D721Med (cell line): ENCODE measurements around the gene ZDHHC12.

Experiments used
- DNase-seq: peaks from one replicate; pipeline ENCODE4 v3.0.0; 2011; ENCODE audit warnings: low spot score; ENCODE audit not compliant: insufficient read length
- FAIRE-seq: peaks from 2 replicates; lab custom pipeline; 2011; peaks lifted over from hg19 to GRCh38; lab: Jason Lieb, UNC
- TF ChIP-seq, protein P1 (sequence below): IDR thresholded peaks from 2 replicates; pipeline ENCODE4 v1.5.1; 2012; ENCODE audit warnings: mild to moderate bottlenecking, control low read depth; ENCODE audit not compliant: insufficient read depth; ENCODE audit errors: missing control alignments

The ZDHHC12 gene

DNA sequence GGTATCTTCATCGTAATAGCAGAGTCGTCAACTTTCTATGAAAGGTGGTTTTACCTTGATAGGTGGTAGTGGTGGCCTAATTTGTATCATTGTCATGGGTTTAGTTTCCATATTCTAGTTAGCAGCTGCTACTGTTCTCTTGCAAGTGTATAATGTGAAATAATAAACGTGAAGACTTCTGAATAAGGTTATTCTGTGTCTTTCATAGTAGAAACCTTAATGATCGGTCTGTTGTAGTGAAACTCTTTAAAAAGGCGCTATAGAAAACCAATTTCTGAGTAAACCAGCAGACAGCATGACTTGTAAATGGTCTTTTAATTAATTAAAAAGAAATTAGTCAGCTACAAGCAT lies 33.3 kb downstream of the ZDHHC12 start:
- no peak for DNase-seq
- TF ChIP-seq, protein P1, sequence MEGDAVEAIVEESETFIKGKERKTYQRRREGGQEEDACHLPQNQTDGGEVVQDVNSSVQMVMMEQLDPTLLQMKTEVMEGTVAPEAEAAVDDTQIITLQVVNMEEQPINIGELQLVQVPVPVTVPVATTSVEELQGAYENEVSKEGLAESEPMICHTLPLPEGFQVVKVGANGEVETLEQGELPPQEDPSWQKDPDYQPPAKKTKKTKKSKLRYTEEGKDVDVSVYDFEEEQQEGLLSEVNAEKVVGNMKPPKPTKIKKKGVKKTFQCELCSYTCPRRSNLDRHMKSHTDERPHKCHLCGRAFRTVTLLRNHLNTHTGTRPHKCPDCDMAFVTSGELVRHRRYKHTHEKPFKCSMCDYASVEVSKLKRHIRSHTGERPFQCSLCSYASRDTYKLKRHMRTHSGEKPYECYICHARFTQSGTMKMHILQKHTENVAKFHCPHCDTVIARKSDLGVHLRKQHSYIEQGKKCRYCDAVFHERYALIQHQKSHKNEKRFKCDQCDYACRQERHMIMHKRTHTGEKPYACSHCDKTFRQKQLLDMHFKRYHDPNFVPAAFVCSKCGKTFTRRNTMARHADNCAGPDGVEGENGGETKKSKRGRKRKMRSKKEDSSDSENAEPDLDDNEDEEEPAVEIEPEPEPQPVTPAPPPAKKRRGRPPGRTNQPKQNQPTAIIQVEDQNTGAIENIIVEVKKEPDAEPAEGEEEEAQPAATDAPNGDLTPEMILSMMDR = no peak
- no peak for FAIRE-seq

DNA sequence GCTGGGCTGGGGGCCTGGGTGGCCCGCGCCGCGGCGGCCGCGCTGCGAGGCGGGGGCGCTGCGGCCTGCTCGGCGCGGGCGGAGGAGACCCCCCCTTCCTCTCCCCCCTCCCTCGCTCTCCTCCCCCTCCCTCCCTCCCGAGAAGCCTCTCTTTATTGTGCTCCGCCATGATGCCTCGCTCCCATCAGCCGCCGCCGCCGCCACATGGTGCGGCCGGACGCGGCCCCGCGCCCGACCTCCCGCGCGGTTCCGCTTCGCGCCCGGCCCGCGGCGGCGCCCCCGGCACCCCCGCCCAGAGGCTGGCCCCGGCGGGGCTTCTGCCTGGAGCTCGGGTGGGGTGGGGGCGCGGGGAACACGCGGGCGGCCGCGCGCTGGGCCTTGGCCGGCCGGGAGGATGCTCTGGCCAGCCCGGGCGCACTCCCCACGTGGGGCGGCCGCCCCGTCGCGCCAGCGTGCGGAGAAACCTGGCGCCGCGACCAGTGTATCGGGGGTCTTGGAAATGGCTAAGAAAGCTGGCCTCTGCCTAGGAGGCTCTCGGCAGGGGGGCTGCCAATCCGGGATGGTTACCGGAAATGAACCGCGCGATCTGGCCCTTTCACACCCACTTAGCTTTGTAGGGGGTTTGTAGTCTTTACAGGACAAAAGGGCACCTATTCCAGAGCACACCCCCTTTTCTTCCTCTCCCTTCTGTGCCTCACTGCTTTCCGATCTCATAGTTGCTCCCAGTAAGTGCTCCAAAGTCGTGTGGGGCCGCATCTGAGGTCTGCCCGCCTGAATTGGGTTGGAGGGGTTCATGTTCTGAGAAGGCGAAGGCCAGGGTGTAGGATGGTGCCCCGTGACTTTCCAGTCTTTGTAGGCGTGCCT lies 33.9 kb downstream of the ZDHHC12 start:
- FAIRE-seq = no peak
- TF ChIP-seq, protein P1 = no peak
- DNase-seq = no peak

DNA sequence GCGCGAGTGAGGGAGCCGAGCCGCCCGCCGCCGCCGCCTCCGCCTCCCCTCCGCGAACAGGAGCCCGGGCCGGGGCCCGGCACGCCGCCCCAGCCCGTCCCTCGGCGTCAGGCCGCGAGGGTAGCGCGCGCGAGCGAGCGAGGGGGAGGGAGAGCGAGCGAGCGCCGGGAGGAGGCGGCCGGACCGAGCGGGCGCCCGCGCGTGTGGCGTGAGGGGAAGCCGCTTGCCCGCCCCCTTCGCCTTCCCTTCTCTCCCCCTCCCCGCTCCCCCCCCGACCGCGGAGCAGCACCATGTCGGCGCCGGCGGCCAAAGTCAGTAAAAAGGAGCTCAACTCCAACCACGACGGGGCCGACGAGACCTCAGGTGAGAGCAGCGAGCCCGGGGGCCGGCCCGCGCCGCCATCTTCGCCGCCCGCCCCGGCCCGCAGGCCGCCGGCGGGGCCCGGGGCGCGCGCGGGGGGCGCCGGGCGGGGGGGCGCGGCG lies 34.6 kb downstream of the ZDHHC12 start:
- TF ChIP-seq, protein P1 = no peak
- FAIRE-seq = no peak
- no peak for DNase-seq

DNA sequence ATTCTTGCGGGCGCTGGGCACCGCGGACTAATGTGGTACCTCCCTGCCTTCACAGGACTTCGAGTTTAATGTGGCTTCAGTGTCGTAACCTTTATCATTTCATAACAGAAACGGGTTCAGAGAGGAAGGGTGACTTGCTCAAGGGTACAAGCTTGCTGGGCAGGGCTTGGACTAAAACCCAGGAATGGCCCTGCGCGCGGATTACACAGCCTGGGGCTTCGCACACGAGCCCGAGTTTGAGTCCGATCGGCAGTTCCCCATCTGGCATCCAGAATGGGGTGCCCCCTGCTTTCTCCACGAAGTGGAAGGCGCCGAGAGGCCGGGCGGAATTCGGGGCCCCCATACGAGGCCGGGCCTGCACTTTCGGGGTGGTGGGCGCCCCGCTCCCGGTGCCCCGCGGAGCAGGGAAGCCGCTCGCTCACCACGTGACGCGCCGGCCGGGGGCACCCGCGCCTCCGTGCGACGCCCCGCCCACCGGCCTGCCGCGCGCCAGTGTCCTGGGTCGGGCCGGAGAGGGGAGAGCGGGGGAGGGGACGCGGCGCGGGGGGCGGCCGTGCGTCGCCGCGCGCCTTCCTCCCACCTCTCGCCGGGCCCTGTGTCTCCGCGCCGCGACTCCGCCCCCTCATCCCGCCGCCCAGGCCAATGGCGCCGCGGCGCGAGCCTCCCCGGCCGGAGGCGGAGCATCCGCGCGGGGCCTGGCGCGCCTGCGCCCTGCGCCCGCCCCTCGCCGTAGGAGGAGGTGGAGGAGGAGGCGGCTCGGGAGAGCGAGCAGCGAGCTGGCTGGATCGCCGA lies 35.2 kb downstream of the ZDHHC12 start, which contains the start of gene SET:
Gene SET (plus strand): TSS at position 722 of the 792 bp plus-strand sequence. CDS start 361 bp downstream, outside the sequence.
- DNase-seq (peak; percentile 97), FAIRE-seq (no peak)
- TF ChIP-seq, protein P1 = no peak

DNA sequence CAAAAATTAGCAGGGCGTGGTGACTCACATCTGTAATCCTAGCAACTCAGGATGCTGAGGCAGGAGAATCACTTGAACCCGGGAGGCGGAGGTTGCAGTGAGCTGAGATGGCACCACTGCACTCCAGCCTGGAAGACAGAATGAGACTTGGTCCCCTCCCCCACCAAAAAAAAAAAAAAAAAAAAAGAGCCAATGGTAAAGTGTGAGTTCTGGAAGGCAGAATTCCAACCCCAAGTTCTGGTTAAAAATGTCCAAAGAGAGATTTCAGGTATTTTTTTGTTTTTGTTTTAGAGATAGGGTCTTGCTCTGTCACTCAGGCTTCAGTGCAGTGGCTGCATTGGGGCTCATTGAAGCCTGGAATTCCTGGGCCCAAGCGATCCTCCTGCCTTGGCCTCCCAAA lies 36.5 kb downstream of the ZDHHC12 start:
- FAIRE-seq = no peak
- TF ChIP-seq, protein P1 = no peak

DNA sequence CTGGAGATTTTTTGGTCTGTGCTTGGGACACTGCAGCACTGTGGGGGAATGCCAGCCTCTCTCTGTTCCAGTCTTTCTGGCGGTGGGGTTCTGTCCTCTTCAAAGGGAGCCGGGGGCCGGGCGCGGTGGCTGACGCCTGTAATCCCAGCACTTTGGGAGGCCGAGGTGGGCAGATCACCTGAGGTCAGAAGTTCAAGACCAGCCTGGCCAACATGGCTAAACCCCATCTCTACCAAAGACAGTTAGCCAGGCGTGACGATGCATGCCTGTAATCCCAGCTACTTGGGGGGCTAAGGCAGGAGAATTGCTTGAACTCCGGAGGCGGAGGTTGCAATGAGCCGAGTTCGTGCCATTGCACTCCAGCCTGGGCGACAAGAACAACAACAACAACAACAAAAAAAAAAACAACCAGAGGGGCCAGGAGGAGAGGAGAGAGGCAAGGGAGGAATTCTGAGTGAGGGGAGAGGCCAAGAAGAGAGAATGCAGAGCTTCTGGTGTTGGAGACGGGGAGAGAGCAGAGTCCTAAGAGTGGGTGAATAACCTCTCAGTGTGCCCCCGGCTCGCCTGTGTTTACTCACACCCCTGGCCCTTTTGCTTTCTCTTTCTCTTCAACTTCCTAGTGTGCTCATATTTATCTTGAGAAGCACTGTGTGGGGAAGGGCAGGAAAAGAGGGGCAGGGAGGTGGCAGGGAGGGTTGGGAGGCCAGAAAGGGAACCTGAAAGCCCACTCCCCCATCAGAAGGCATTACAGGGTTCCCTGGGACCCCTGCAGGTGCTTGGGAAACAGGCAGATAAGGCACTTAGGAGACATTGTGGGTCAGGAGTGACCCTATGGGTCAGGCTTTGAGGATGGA lies 38.1 kb downstream of the ZDHHC12 start:
- DNase-seq (no peak), FAIRE-seq (no peak)
- TF ChIP-seq, protein P1 = no peak

More for the DNA sequence above, 36.5 kb downstream of the ZDHHC12 start:
- no peak for DNase-seq
